Endothelial cell of umbilical vein (primary cell): ENCODE data around the gene DSPP. TPM values are rescaled to one million over a fixed set of nuclear protein-coding genes. Genes with fewer than 3 reads are reported as not detected.

Experiments
- BruUV-seq: library from RNA; stranded (reverse); fragments of 400-500 nt; replicated peaks from 2 replicates; lab custom pipeline; 2021; lab: Mats Ljungman, UMichigan
- CTCF ChIA-PET: fragments of 300-600, 350-600 bp; sonication (Branson Sonifier 250); formaldehyde crosslinking; loops from one replicate; lab custom pipeline; 2021; ENCODE audit warnings: antibody characterized with exemption, inconsistent platforms; lab: Charles Lee
- POLR2A ChIA-PET: fragments of 300-600, 350-600 bp; sonication (Branson Sonifier 250); formaldehyde crosslinking; loops from one replicate; lab custom pipeline; 2021; ENCODE audit warnings: antibody characterized with exemption, inconsistent platforms; lab: Charles Lee
- DNase-seq: peaks from one replicate; pipeline ENCODE4 v3.0.0-alpha.2; 2011; ENCODE audit warnings: low read depth, low spot score
- FAIRE-seq: peaks from 2 replicates; lab custom pipeline; 2011; peaks lifted over from hg19 to GRCh38; lab: Jason Lieb, UNC
- H2AFZ ChIP-seq: 2 replicates; pipeline ENCODE4 v1.6.0; 2012; ENCODE audit warnings: low read depth, low read length, control low read depth, inconsistent platforms
- H3K27ac ChIP-seq: 2 replicates; pipeline ENCODE4 v1.5.1; 2011; ENCODE audit warnings: low read depth, mild to moderate bottlenecking, control low read depth, low read length, moderate library complexity; ENCODE audit not compliant: insufficient read depth
- H3K27me3 ChIP-seq, 2 experiments: 2 replicates each; pipeline versions ENCODE4 v1.6.0 to v1.6.1; 2011; ENCODE audit warnings: low read length in 2 of 2, mixed read lengths in 1 of 2; ENCODE audit not compliant: control insufficient read depth in 2 of 2, insufficient read depth in 2 of 2
- H3K36me3 ChIP-seq, 2 experiments: 2 replicates in 1 of 2; 3 replicates in 1 of 2; pipeline ENCODE4 v1.5.1; 2011; ENCODE audit warnings: low read length in 2 of 2, mild to moderate bottlenecking in 1 of 2, moderate library complexity in 1 of 2; ENCODE audit not compliant: control insufficient read depth in 2 of 2, insufficient read depth in 2 of 2; ENCODE audit errors: extremely low read depth in 1 of 2
- H3K4me1 ChIP-seq: 3 replicates; pipeline ENCODE4 v1.5.1; 2011; ENCODE audit warnings: mild to moderate bottlenecking, low read length; ENCODE audit not compliant: control insufficient read depth, insufficient read depth; ENCODE audit errors: extremely low read depth
- H3K4me2 ChIP-seq: 2 replicates; pipeline ENCODE4 v1.6.1; 2011; ENCODE audit warnings: low read length, control low read depth, mixed read lengths; ENCODE audit not compliant: insufficient read depth
- H3K4me3 ChIP-seq, 3 experiments: fragments of 200-600 bp in 1 of 3; sonication (generic), shearing (Covaris generic) in 1 of 3; replicated peaks in 1 of 3; 2 replicates each; pipeline ENCODE4 v1.5.1; 2011 to 2016; ENCODE audit warnings: control low read depth in 3 of 3, low read length in 3 of 3, mild to moderate bottlenecking in 2 of 3, inconsistent platforms in 1 of 3, low read depth in 1 of 3, moderate library complexity in 1 of 3; ENCODE audit not compliant: insufficient read depth in 1 of 3
- H3K79me2 ChIP-seq: 2 replicates; pipeline ENCODE4 v1.6.0; 2012; ENCODE audit warnings: low read length, inconsistent platforms; ENCODE audit not compliant: control insufficient read depth, insufficient read depth
- H3K9ac ChIP-seq: replicated peaks from 2 replicates; pipeline ENCODE3; 2011; ENCODE audit warnings: low read length, control low read depth; ENCODE audit not compliant: insufficient read depth; ENCODE audit errors: extremely low read depth
- H3K9me1 ChIP-seq: replicated peaks from 3 replicates; pipeline ENCODE4 v1.6.0; 2011; ENCODE audit warnings: mild to moderate bottlenecking, low read length; ENCODE audit not compliant: control insufficient read depth, insufficient read depth; ENCODE audit errors: extremely low read depth
- H3K9me3 ChIP-seq: replicated peaks from 2 replicates; pipeline ENCODE4 v1.5.1; 2012; ENCODE audit warnings: low read length, inconsistent platforms; ENCODE audit not compliant: control insufficient read depth, insufficient read depth
- H4K20me1 ChIP-seq: replicated peaks from 2 replicates; pipeline ENCODE3; 2011; ENCODE audit warnings: mild to moderate bottlenecking, low read length; ENCODE audit not compliant: control insufficient read depth, insufficient read depth; ENCODE audit errors: extremely low read depth
- EZH2 ChIP-seq: IDR thresholded peaks from 2 replicates; pipeline ENCODE4 v1.6.1; 2012; ENCODE audit warnings: borderline replicate concordance, low read depth, mild to moderate bottlenecking, moderate library complexity, low read length, inconsistent platforms; ENCODE audit not compliant: severe bottlenecking
- FOS ChIP-seq: IDR thresholded peaks from 2 replicates; pipeline ENCODE4 v1.6.1; 2011; ENCODE audit warnings: mild to moderate bottlenecking, low read length, moderate library complexity, borderline replicate concordance; ENCODE audit not compliant: insufficient read depth
- GATA2 ChIP-seq: IDR thresholded peaks from 2 replicates; pipeline ENCODE4 v1.7.0; 2011; ENCODE audit warnings: low read depth, mild to moderate bottlenecking, moderate library complexity, mixed read lengths, low read length; ENCODE audit not compliant: insufficient read length, insufficient read depth
- JUN ChIP-seq: IDR thresholded peaks from 2 replicates; pipeline ENCODE4 v1.6.1; 2011; ENCODE audit warnings: borderline replicate concordance, low read depth; ENCODE audit not compliant: insufficient read length, insufficient read depth
- MYC ChIP-seq: IDR thresholded peaks from one replicate; pipeline ENCODE4 v1.6.1; 2011; ENCODE audit warnings: mild to moderate bottlenecking, low read depth, low read length
- POLR2A ChIP-seq: IDR thresholded peaks from 2 replicates; pipeline ENCODE4 v1.6.1; 2012; ENCODE audit warnings: low read depth, mild to moderate bottlenecking, control low read depth, low read length
- POLR2AphosphoS5 ChIP-seq: IDR thresholded peaks from 2 replicates; pipeline ENCODE4 v1.6.1; 2012; ENCODE audit warnings: low read depth, mild to moderate bottlenecking, control low read depth, low read length, moderate library complexity; ENCODE audit not compliant: insufficient read depth
- dilution Hi-C: fragments of 300-500 bp; cut with MboI; formaldehyde crosslinking; loops from one replicate; pipeline ENCODE4 v1.15.0; 2019; ENCODE audit warnings: low sequenced_read_pairs; ENCODE audit not compliant: extremely low pct_ligation_motif_present
- intact Hi-C: fragments of 100-400 bp; cut with micrococcal nuclease; formaldehyde crosslinking; loops from one replicate; pipeline ENCODE4 v1.10.0; 2022
- polyA plus RNA-seq, 4 experiments: library from polyadenylated mRNA; depleted of rRNA in 3 of 4; stranded (reverse) in 3 of 4; unstranded in 1 of 4; fragments of >200 nt; gene quantifications; 2 replicates each; pipeline versions ENCODE4 v1.2.1 to v1.2.3, GENCODE V29; 2011 to 2012; ENCODE audit warnings: missing spikeins in 1 of 4
- total RNA-seq: library from RNA; stranded (reverse); gene quantifications from 2 replicates; pipeline ENCODE4 v1.2.3, GENCODE V29; 2021
- TF ChIP-seq, protein P1 (sequence below): IDR thresholded peaks from 2 replicates; pipeline ENCODE4 v1.6.1; 2011; ENCODE audit not compliant: insufficient read depth, insufficient read length
- TF ChIP-seq, protein P2 (sequence below), 2 donors: IDR thresholded peaks; 1 replicate in 1 of 2; 2 replicates in 1 of 2; pipeline ENCODE4 v1.5.1; 2011; ENCODE audit warnings: low read length in 2 of 2, mild to moderate bottlenecking in 2 of 2, moderate library complexity in 2 of 2, control low read depth in 1 of 2, inconsistent platforms in 1 of 2, low read depth in 1 of 2; ENCODE audit not compliant: insufficient read depth in 1 of 2; ENCODE audit errors: extremely low read depth in 1 of 2

Gene DSPP
- total and polyA plus RNA-seq, 2 donors (not counting 3 experiments of a cell fraction or from before 2014, with no cell fraction given): not detected

DNA sequence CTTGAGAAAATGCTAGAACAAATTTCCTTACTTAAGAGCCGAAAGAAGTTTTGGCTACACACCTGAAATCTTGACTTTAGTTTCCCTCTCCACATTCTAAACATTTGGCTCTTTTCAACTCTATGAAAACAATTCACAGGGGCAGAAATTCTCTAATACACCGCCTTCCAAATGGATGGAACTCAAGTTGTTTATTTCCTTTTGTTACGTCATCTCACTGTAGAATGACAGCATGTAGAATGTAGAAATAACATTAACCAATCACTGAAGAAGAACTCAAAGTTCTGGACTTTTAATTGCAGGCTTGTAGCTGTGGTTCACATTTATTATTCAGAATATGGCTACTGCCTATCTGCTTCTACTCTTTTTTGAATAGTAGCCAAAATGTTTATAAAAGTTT, 43.6 kb downstream of the DSPP start:
- no TSS peak for BruUV-seq
- no peak for FAIRE-seq

More for the DNA sequence above, 43.6 kb downstream of the DSPP start:
- intact Hi-C loops (loop anchor here (10.0 kb wide), 2 partner anchors 553 to 803 kb away; partner anchors contain the start of gene HERC5), dilution Hi-C loops (no loop called here)
- H3K27ac ChIP-seq: no peak overlapping the region
- CTCF ChIA-PET: no interaction called here
- no peaks in the 10 kb centered on the region for H3K9me1 ChIP-seq
- no peak overlapping the region for H3K4me3 ChIP-seq
- no peak overlapping the region for H3K9ac ChIP-seq
- no peaks in the 10 kb centered on the region for H3K79me2 ChIP-seq
- no peak for DNase-seq
- no peaks in the 10 kb centered on the region for H3K36me3 ChIP-seq
- peaks cover 1% of the 10 kb centered on the region for H3K4me1 ChIP-seq
- no peak overlapping the region for H3K4me2 ChIP-seq
- no peaks in the 10 kb centered on the region for H4K20me1 ChIP-seq
- no peaks in the 10 kb centered on the region for H3K27me3 ChIP-seq
- TF ChIP-seq EZH2 (no peak), POLR2A (no peak), JUN (no peak), POLR2AphosphoS5 (no peak), GATA2 (no peak), FOS (no peak), MYC (no peak)
- TF ChIP-seq, protein P1, sequence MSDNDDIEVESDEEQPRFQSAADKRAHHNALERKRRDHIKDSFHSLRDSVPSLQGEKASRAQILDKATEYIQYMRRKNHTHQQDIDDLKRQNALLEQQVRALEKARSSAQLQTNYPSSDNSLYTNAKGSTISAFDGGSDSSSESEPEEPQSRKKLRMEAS: no peak
- TF ChIP-seq, protein P2, sequence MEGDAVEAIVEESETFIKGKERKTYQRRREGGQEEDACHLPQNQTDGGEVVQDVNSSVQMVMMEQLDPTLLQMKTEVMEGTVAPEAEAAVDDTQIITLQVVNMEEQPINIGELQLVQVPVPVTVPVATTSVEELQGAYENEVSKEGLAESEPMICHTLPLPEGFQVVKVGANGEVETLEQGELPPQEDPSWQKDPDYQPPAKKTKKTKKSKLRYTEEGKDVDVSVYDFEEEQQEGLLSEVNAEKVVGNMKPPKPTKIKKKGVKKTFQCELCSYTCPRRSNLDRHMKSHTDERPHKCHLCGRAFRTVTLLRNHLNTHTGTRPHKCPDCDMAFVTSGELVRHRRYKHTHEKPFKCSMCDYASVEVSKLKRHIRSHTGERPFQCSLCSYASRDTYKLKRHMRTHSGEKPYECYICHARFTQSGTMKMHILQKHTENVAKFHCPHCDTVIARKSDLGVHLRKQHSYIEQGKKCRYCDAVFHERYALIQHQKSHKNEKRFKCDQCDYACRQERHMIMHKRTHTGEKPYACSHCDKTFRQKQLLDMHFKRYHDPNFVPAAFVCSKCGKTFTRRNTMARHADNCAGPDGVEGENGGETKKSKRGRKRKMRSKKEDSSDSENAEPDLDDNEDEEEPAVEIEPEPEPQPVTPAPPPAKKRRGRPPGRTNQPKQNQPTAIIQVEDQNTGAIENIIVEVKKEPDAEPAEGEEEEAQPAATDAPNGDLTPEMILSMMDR (IDR thresholded peaks at IDR 0.05; ENCODE audit: extremely low read depth in 1 of 2, insufficient read depth in 1 of 2, low read depth in 1 of 2, low read length in 2 of 2): no peak
- H3K9me3 ChIP-seq: no peaks in the 10 kb centered on the region
- H2AFZ ChIP-seq: no peak overlapping the region
- POLR2A ChIA-PET: no interaction called here
